DND-41 (cell line): ENCODE measurements around the gene AMIGO2.

ENCODE experiments used
- CTCF ChIP-seq: IDR thresholded peaks from 2 replicates; pipeline ENCODE4 v1.5.1; 2012; ENCODE audit warnings: borderline replicate concordance, low read length, moderate library complexity, mild to moderate bottlenecking; ENCODE audit not compliant: poor library complexity, severe bottlenecking; ENCODE audit errors: extremely low read depth
- EZH2 ChIP-seq: IDR thresholded peaks from 3 replicates; pipeline ENCODE4 v1.6.1; 2012; ENCODE audit warnings: borderline replicate concordance, low read depth, mild to moderate bottlenecking, moderate library complexity, low read length, inconsistent platforms; ENCODE audit not compliant: severe bottlenecking

- TF ChIP-seq CTCF (no peak), EZH2 (peak; percentile 92)
Measured at GRCh38 chr12:47078733-47079467, 859 bp downstream of the AMIGO2 start.
